HUES48 (cell line): Measurements from ENCODE around the gene AFAP1.

ENCODE experiments used
- H3K27ac ChIP-seq: one replicate; pipeline ENCODE4 v1.7.0; 2013; ENCODE audit warnings: low read depth, low read length, inconsistent platforms
- H3K27me3 ChIP-seq: 2 replicates; pipeline ENCODE4 v1.6.1; 2013; ENCODE audit warnings: mild to moderate bottlenecking, low read length; ENCODE audit not compliant: control insufficient read depth, insufficient read depth
- H3K36me3 ChIP-seq: 2 replicates; pipeline ENCODE4 v1.6.1; 2013; ENCODE audit warnings: low read length; ENCODE audit not compliant: control insufficient read depth, insufficient read depth
- H3K4me1 ChIP-seq: 2 replicates; pipeline ENCODE4 v1.6.1; 2013; ENCODE audit warnings: mild to moderate bottlenecking, low read length; ENCODE audit not compliant: control insufficient read depth, insufficient read depth
- H3K4me3 ChIP-seq: 2 replicates; pipeline ENCODE4 v1.5.1; 2013; ENCODE audit warnings: mild to moderate bottlenecking, low read depth, low read length
- H3K9ac ChIP-seq: 2 replicates; pipeline ENCODE4 v1.6.1; 2013; ENCODE audit warnings: mild to moderate bottlenecking, low read depth, low read length, moderate library complexity
- H3K9me3 ChIP-seq: 2 replicates; pipeline ENCODE4 v1.6.1; 2013; ENCODE audit warnings: low read length; ENCODE audit not compliant: control insufficient read depth, insufficient read depth

AFAP1 gene

GRCh38 chr4:7900334-7900909 lies 39.2 kb downstream of the AFAP1 start:
- H3K9me3 ChIP-seq, result no peaks in the 10 kb centered on the region
- no peaks in the 10 kb centered on the region for H3K27me3 ChIP-seq
- H3K4me3 ChIP-seq, result no peak overlapping the region
- H3K9ac ChIP-seq, result no peak overlapping the region
- peaks cover 53% of the 10 kb centered on the region for H3K4me1 ChIP-seq
- H3K36me3 ChIP-seq, result no peaks in the 10 kb centered on the region
- H3K27ac ChIP-seq, result no peak overlapping the region

GRCh38 chr4:7899184-7899869 lies 40.3 kb downstream of the AFAP1 start:
- no peak overlapping the region for H3K9ac ChIP-seq
- H3K4me3 ChIP-seq, result no peak overlapping the region
- H3K9me3 ChIP-seq, result no peaks in the 10 kb centered on the region
- H3K27ac ChIP-seq, result no peak overlapping the region
- peaks cover 53% of the 10 kb centered on the region for H3K4me1 ChIP-seq
- H3K27me3 ChIP-seq, result no peaks in the 10 kb centered on the region
- H3K36me3 ChIP-seq, result no peaks in the 10 kb centered on the region

GRCh38 chr4:7898385-7898784 lies 41.3 kb downstream of the AFAP1 start:
- no peak overlapping the region for H3K9ac ChIP-seq
- H3K27ac ChIP-seq, result no peak overlapping the region
- H3K4me3 ChIP-seq, result no peak overlapping the region
- H3K27me3 ChIP-seq, result no peaks in the 10 kb centered on the region
- no peaks in the 10 kb centered on the region for H3K9me3 ChIP-seq
- H3K4me1 ChIP-seq, result peaks cover 47% of the 10 kb centered on the region
- no peaks in the 10 kb centered on the region for H3K36me3 ChIP-seq

DNA sequence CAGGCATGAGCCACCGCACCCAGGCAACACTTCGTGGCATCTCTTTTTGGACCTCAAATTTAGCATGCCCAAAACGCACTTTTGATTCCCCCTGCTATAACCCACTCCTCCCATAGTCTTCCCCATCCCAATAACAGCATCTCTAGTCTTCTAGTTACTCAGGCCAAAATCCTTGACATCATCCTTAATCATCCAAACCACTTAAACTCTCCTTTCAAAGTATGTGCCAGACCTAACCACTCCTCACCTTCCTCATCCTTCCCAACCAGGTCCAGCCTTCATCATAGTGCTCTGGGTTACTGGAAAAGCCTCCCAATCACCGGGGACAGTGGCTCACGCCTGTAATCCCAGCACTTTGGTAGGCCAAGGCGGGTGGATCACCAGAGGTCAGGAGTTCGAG lies 41.9 kb downstream of the AFAP1 start:
- H3K9ac ChIP-seq, result no peak overlapping the region
- H3K27ac ChIP-seq, result no peak overlapping the region
- no peaks in the 10 kb centered on the region for H3K27me3 ChIP-seq
- no peak overlapping the region for H3K4me3 ChIP-seq
- H3K36me3 ChIP-seq, result no peaks in the 10 kb centered on the region
- H3K9me3 ChIP-seq, result no peaks in the 10 kb centered on the region
- peaks cover 43% of the 10 kb centered on the region for H3K4me1 ChIP-seq

- H3K27me3 ChIP-seq, result no peaks in the 10 kb centered on the region
Observed at GRCh38 chr4:7894677-7895181, 44.9 kb downstream of the AFAP1 start.

GRCh38 chr4:7894098-7894676 lies 45.5 kb downstream of the AFAP1 start:
- no peak overlapping the region for H3K9ac ChIP-seq
- H3K36me3 ChIP-seq, result no peaks in the 10 kb centered on the region
- H3K9me3 ChIP-seq, result 0 out of 2 replicates have a peak, but pooled peaks cover under 1% of the 10 kb centered on the region
- H3K27ac ChIP-seq, result no peak overlapping the region
- peaks cover 30% of the 10 kb centered on the region for H3K4me1 ChIP-seq
- H3K27me3 ChIP-seq, result no peaks in the 10 kb centered on the region
- no peak overlapping the region for H3K4me3 ChIP-seq

More at GRCh38 chr4:7894677-7895181, 44.9 kb downstream of the AFAP1 start:
- Histone ChIP-seq H3K4me3 (no peak overlapping the region), H3K9me3 (no peaks in the 10 kb centered on the region), H3K36me3 (no peaks in the 10 kb centered on the region), H3K4me1 (peaks cover 35% of the 10 kb centered on the region), H3K27ac (no peak overlapping the region), H3K9ac (no peak overlapping the region)

GRCh38 chr4:7893539-7893938 lies 46.1 kb downstream of the AFAP1 start:
- Histone ChIP-seq H3K4me1 (peaks cover 27% of the 10 kb centered on the region), H3K4me3 (no peak overlapping the region), H3K9me3 (0 out of 2 replicates have a peak, but pooled peaks cover 6% of the 10 kb centered on the region), H3K27ac (no peak overlapping the region), H3K9ac (no peak overlapping the region), H3K36me3 (no peaks in the 10 kb centered on the region), H3K27me3 (no peaks in the 10 kb centered on the region)

DNA sequence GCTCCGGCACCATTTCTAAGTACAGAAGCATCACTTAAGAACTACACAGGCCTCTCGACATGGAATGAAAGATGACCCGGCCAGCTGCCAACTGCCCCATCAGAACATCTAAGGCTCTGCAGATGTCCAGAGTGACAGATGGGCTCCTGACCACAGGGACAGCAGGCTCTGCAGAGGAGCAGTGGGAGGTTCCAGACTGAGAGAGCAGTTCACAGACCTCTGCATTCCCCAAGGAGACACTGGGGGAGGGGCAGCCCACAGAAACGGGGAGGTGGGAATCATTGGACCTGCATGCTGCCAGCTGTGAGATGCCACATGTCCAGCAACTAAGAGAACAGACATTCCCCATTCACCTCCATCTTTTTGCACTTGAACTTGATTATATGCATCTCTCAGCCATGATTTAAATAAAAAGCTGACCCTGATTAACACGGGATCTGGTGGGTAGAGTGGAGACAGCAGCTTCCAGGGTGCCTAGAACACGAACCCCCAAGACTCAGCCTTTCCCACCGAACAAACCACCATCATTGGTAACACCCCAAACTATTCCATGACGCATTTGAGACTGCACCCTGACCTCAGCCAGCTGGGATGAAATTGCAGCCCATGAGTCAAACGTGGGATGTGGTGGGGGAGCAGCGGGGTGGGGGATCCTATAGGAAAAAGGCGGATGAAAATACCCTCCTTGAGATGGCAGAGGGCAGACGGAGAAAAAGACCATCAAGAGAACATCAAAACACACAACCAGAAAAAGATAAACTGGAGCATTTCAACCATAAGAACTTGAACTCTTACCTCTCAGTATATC lies 47.2 kb downstream of the AFAP1 start:
- Histone ChIP-seq H3K36me3 (no peaks in the 10 kb centered on the region), H3K27me3 (no peaks in the 10 kb centered on the region), H3K27ac (no peak overlapping the region), H3K9ac (no peak overlapping the region), H3K9me3 (0 out of 2 replicates have a peak, but pooled peaks cover 6% of the 10 kb centered on the region), H3K4me1 (peaks cover 27% of the 10 kb centered on the region), H3K4me3 (no peak overlapping the region)

DNA sequence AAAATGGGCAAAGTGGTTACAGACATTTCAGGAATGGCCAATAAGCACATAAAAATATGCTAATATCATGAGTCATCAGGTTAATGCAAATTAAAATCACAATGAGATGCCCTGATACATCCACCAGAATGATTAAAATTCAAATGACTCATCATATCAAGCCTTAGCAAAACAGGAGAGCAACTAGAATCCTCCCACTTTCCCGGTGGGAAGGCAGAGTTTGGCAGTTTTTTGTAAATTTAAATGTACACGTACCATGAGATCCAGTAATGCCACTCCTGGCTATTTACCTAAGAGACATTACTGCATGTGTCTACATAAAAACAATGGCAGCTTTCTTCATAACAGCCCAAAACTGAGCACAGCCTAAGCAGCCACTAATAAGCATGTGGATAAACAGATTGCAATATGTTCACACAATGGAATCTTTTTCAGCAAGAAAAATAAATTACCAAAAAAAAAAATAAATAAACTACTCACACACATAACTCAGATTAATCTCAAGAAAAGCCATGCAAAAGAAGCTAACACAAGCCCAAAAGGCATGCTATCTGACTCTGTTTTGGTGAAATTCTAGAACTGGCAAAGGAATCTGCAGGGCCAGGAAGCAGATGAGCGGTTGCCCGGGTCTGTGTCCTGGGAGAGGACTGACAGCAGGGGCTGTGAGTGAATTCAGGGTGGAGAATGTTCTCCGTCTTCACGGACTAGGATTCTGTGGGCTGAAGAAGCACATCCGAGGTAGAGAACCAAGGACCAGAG lies 48.8 kb downstream of the AFAP1 start:
- no peaks in the 10 kb centered on the region for H3K27me3 ChIP-seq
- H3K4me1 ChIP-seq, result peaks cover 34% of the 10 kb centered on the region
- no peaks in the 10 kb centered on the region for H3K36me3 ChIP-seq
- H3K9ac ChIP-seq, result peak overlapping the region; percentile 27; the same call in 1 of the 2 replicates
- peak overlapping the region; percentile 80 for H3K27ac ChIP-seq
- H3K9me3 ChIP-seq, result 0 out of 2 replicates have a peak, but pooled peaks cover 6% of the 10 kb centered on the region
- no peak overlapping the region for H3K4me3 ChIP-seq

GRCh38 chr4:7887436-7887835 lies 52.2 kb downstream of the AFAP1 start:
- Histone ChIP-seq H3K4me1 (peaks cover 34% of the 10 kb centered on the region), H3K9me3 (0 out of 2 replicates have a peak, but pooled peaks cover 6% of the 10 kb centered on the region), H3K4me3 (no peak overlapping the region), H3K9ac (no peak overlapping the region), H3K27ac (no peak overlapping the region), H3K27me3 (no peaks in the 10 kb centered on the region), H3K36me3 (no peaks in the 10 kb centered on the region)
